Fibroblast of pulmonary artery (primary cell): Measurements from ENCODE around the gene MTERF4.

ENCODE experiments used
- DNase-seq: peaks from one replicate; pipeline ENCODE4 v3.0.0-alpha.2; 2010; ENCODE audit warnings: low read depth
- H3K4me3 ChIP-seq: replicated peaks from 2 replicates; pipeline ENCODE4 v1.5.1; 2011; ENCODE audit warnings: low read depth, mild to moderate bottlenecking, control low read depth, low read length, moderate library complexity
- TF ChIP-seq, protein P1 (sequence below): IDR thresholded peaks from 2 replicates; pipeline ENCODE4 v1.5.1; 2011; ENCODE audit warnings: mild to moderate bottlenecking, control low read depth, low read length, inconsistent platforms; ENCODE audit errors: missing control alignments

Gene MTERF4

DNA sequence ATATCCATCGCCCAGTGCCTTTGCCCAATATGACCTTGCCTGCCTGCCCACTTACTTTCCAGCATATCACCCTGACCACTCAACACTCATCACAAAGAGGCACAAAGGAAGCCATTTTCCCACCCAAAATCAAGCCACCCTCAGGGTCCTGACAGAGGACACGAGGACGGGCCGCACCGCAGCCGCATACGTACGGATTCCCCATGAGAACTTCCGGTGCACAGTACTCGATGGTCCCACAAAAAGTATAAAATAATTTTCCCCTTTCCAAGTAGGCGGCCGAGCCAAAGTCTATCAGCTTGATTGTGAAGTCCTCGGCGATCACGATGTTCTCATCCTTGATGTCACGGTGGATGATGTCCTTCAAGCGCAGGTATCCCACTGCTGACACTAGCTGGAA is 10.0 kb upstream of the MTERF4 start:
- DNase-seq: no peak
- TF ChIP-seq, protein P1, sequence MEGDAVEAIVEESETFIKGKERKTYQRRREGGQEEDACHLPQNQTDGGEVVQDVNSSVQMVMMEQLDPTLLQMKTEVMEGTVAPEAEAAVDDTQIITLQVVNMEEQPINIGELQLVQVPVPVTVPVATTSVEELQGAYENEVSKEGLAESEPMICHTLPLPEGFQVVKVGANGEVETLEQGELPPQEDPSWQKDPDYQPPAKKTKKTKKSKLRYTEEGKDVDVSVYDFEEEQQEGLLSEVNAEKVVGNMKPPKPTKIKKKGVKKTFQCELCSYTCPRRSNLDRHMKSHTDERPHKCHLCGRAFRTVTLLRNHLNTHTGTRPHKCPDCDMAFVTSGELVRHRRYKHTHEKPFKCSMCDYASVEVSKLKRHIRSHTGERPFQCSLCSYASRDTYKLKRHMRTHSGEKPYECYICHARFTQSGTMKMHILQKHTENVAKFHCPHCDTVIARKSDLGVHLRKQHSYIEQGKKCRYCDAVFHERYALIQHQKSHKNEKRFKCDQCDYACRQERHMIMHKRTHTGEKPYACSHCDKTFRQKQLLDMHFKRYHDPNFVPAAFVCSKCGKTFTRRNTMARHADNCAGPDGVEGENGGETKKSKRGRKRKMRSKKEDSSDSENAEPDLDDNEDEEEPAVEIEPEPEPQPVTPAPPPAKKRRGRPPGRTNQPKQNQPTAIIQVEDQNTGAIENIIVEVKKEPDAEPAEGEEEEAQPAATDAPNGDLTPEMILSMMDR: no peak
- H3K4me3 ChIP-seq: no peak overlapping the region

DNA sequence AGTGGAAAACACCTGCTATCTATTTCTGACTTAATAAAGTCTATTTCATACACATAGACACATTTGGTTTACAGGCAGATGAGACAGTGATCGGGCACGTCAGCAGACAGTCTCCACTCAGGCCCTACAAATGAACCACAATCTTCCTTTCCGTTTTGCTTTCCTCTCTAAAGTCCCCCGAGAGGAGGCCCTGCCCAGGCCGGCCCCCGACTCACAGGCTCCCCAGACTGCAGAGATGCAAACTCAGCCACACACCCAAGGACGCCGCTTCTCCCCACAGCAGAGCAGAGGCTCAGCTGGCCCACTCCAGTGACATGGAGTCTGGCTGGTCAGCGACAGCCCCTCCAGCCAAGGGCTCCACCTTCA is 9.3 kb upstream of the MTERF4 start:
- DNase-seq: no peak
- TF ChIP-seq, protein P1: no peak
- H3K4me3 ChIP-seq: no peak overlapping the region

DNA sequence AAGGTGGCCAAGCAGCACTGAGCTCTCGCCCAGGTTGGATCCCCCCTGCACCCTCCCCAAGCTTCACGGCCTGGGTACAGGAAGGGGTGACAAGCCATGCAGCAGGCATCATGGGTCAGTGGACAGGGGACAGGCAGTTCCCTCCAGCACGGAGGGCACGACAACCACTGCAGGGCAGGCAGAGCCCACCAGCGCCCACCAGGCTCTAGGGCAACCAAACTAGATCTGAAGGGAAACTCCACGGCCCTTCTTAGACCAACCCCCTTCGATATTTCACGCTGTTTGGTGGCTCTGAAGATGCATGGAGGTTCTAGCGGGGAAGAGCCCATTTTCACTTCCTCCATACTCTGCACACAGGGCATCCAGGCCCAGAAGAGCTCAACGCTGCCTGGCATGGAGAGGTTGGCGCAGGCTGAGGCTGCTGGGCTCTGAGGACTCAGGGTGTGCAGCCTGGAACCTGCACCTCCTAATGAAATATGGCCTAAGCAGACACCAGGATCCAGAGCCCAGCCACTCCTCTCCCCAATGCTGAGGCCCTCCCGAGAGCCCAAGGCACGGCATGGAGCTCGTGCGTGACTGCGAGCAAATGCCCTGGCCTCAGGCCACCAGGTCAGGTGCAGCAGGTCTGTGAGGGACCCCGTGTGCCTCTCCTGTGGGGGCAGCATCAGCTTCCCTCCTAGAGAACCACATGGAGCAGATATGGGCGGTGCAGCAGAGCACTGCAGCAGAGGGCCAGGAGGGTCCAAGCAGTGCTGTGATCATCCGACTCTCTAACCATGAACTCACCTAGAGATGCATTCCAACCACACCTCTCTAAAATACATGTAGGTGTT is 8.7 kb upstream of the MTERF4 start:
- TF ChIP-seq, protein P1: no peak
- no peak overlapping the region for H3K4me3 ChIP-seq
- no peak for DNase-seq

DNA sequence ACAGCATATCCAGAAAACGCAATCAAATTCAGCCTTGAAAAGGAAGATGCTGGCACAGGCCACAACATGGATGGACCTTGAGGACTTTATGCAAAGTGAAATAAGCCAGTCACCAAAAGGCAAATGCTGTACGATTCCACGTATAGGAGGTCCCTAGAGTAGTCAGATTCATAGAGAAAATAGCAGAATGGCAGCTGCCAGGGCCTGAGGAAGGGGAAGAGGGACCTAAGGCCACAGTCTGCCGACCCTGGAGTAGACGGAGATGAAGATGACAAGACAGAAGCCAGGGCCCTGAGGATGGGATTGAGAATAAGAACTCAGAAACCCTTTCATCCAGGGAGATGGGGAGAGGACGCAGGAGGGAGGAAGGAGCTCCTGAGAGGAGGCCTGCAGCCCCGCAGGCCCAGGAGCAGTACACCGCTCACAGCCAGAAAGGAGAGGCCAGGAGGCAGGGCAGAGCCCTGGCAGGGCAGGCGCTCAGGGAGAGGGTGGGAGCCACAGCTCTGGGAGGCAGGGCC is 8.1 kb upstream of the MTERF4 start:
- TF ChIP-seq, protein P1: no peak
- H3K4me3 ChIP-seq: no peak overlapping the region
- DNase-seq: no peak

DNA sequence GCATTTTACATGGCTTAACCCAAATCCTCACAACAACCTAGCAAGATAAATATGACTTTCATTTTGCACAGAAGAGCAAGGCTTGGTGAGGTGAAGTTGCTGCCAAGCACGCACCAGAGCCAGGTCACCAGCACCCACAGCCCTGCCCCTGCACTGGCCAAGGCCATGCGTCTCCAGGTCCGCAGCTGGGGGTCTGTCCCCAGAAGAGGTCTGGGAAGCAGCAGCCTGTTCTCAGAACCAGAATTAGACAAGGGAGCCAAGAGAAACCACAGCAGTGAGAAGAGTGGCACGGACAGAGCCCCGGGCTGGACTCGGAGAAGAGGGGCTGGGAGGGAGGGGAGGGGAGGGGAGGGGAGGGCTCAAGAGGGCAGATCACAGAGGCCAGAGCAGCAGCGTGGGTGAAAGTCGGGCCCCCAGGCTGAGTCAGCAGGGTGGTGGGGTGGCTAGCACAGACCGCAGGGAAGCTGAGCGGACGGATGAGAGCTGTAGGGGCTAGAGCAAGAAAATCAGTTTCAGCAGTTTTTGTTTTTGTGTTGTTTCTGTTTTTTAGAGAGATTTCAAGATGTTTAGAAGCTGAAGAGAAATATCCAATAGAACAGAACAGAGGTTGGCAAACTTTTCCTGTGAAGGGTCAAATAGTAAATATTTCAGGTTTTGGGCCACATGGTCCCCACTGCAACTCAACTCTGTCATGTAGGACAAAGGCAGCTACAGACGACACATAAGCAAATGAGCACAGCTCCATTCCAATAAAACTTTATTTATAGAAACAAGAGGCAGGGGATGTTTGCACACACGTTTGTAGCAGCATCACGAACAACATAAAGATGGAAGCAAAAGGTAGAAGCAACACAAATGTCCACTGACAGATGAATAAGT is 7.4 kb upstream of the MTERF4 start:
- TF ChIP-seq, protein P1: no peak
- no peak for DNase-seq
- no peak overlapping the region for H3K4me3 ChIP-seq

DNA sequence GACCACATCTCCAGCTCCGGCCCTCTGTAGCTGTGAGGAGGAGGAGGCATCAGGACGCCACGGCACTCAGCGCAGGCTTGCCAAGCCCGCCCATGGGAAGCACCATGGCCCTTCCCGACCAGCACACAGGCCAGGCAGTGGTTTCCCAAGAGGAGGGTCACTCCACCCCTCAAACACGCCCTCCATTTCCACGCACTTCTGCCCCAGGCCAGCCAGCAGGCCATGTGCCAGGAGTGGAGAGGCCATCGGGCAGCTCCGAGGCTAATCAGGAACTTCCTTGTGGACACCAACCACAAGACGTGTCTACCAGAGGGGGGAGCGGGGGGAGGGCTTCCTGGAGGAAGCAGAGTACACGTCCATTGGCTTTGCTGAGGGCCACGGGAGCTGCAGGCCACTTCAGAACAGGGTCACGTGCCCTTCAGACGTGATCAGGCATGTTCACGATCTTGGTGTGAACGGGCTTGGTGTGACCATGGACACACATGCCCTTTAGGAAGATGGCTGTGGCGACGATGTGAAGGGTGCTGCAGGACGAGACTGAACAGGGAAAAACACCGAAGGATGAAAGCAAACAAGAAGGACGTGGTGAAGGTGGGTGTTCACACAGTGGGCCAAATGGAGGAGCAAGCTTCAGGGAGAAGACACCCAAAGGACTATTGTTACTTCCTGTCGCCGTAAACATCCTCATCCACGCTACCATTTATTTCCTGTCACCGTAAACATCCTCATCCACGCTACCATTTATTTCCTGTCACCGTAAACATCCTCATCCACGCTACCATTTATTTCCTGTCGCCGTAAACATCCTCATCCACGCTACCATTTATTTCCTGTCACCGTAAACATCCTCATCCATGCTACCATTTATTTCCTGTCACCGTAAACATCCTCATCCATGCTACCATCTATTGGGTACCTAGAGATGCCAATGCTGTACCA is 6.5 kb upstream of the MTERF4 start:
- no peak for DNase-seq
- TF ChIP-seq, protein P1: no peak
- no peak overlapping the region for H3K4me3 ChIP-seq
